Measurements from ENCODE around the gene NINJ2.
A peak's percentile ranks its signal among the peaks of the same experiment; 100 is the strongest.
"Not testable (repeated sequence)": the region's sequence is repeated elsewhere in the genome, so short reads cannot be mapped to it uniquely, and the experiment has no call there.

Gene NINJ2

GRCh38 chr12:583251-583869 lies 79.9 kb downstream of the NINJ2 start:
- no peak for DNase-seq

- DNase-seq: no peak
Observed at GRCh38 chr12:581746-582145, 81.5 kb downstream of the NINJ2 start.

- DNase-seq: no peak
Observed at GRCh38 chr12:581321-581720, 81.9 kb downstream of the NINJ2 start.

- DNase-seq: no peak
Observed at GRCh38 chr12:580813-581212, 82.4 kb downstream of the NINJ2 start.

GRCh38 chr12:579420-580110 lies 83.7 kb downstream of the NINJ2 start:
- no peak for DNase-seq

GRCh38 chr12:578748-579419 lies 84.4 kb downstream of the NINJ2 start:
- DNase-seq: no peak

- not testable (repeated sequence) for DNase-seq
Observed at GRCh38 chr12:577994-578747, 85.1 kb downstream of the NINJ2 start.

GRCh38 chr12:576615-577110 lies 86.6 kb downstream of the NINJ2 start:
- DNase-seq: no peak

- DNase-seq: peak; percentile 69 to 75
Observed at GRCh38 chr12:575948-576614, 87.2 kb downstream of the NINJ2 start.

GRCh38 chr12:575129-575502 lies 88.1 kb downstream of the NINJ2 start:
- no peak for DNase-seq

- DNase-seq: no peak
Observed at GRCh38 chr12:574475-575128, 88.6 kb downstream of the NINJ2 start.

GRCh38 chr12:573232-573631 lies 90.0 kb downstream of the NINJ2 start:
- no peak for DNase-seq

- DNase-seq: no peak
Observed at GRCh38 chr12:572532-572899, 90.7 kb downstream of the NINJ2 start.

GRCh38 chr12:571795-572531 lies 91.3 kb downstream of the NINJ2 start:
- DNase-seq: no peak

GRCh38 chr12:570921-571794 lies 92.1 kb downstream of the NINJ2 start:
- DNase-seq: no peak

GRCh38 chr12:570435-570920 lies 92.8 kb downstream of the NINJ2 start:
- no peak for DNase-seq

GRCh38 chr12:569803-570434 lies 93.3 kb downstream of the NINJ2 start:
- peak; percentile 54 to 57 for DNase-seq

GRCh38 chr12:569091-569676 lies 94.1 kb downstream of the NINJ2 start:
- no peak for DNase-seq

GRCh38 chr12:568486-568885 lies 94.8 kb downstream of the NINJ2 start:
- no peak for DNase-seq

All from AML-193 (cell line).